ENCODE measurements around the gene FAM83B. TPM values are rescaled to one million over a fixed set of nuclear protein-coding genes. Genes with fewer than 3 reads are reported as not detected.

Gene FAM83B
- total RNA-seq, 1 donor from 2014 or later = 12.6 TPM

DNA sequence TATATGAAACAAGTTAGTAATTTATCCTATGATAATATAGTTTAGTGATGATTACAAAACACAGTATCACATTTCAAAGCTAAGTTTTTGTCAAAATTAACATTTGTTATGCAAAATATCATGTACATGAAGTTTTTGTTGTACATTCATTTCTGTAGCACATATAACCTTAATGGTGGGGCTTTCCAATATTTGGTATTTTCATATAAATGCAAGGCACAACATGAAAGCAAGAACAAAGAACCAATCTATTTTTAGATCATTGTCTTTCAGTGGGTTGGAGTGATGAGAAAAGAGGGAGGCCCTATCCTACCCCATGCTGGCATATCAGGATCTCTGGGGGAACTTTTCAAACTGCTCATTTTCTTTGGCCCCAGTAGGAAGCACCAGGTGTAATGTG, 53.4 kb downstream of the FAM83B start:
- Mint-ChIP-seq H3K27ac (no peak overlapping the region), H3K9me3 (peaks cover 5% of the 10 kb centered on the region), H3K4me1 (peaks cover 22% of the 10 kb centered on the region), H3K27me3 (ENCODE audit: low read depth) (no peaks in the 10 kb centered on the region), H3K36me3 (no peaks in the 10 kb centered on the region), H3K4me3 (no peak overlapping the region)
- no peak for DNase-seq (ENCODE audit: low spot score in 2 of 2, unreplicated experiment in 2 of 2)
- TF ChIP-seq, protein P1, sequence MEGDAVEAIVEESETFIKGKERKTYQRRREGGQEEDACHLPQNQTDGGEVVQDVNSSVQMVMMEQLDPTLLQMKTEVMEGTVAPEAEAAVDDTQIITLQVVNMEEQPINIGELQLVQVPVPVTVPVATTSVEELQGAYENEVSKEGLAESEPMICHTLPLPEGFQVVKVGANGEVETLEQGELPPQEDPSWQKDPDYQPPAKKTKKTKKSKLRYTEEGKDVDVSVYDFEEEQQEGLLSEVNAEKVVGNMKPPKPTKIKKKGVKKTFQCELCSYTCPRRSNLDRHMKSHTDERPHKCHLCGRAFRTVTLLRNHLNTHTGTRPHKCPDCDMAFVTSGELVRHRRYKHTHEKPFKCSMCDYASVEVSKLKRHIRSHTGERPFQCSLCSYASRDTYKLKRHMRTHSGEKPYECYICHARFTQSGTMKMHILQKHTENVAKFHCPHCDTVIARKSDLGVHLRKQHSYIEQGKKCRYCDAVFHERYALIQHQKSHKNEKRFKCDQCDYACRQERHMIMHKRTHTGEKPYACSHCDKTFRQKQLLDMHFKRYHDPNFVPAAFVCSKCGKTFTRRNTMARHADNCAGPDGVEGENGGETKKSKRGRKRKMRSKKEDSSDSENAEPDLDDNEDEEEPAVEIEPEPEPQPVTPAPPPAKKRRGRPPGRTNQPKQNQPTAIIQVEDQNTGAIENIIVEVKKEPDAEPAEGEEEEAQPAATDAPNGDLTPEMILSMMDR (IDR thresholded peaks at IDR 0.05; ENCODE audit: unreplicated experiment) = no peak

DNA sequence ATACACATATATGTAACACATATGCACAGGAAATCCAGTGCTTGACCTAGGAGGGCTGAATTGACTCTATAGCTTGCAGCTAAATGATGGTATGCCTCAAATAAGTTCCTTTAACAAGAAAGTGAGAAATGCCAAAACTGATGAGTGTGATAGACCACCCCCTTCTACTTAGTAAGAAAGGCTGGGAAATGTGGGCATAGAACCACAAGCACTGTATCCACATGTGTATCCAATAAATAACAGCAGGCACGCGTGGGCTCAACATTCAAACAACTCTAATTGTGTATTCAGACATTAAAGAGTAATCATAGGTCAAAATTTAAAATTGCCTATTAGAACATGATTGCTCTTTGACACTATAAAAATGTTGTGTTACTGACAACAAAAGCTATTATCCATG, 54.1 kb downstream of the FAM83B start:
- H3K27me3 Mint-ChIP-seq (ENCODE audit: low read depth) = no peaks in the 10 kb centered on the region
- no peak for DNase-seq (ENCODE audit: low spot score in 2 of 2, unreplicated experiment in 2 of 2)
- H3K36me3 Mint-ChIP-seq = no peaks in the 10 kb centered on the region
- TF ChIP-seq, protein P1 (IDR thresholded peaks at IDR 0.05; ENCODE audit: unreplicated experiment) = no peak
- peaks cover 5% of the 10 kb centered on the region for H3K9me3 Mint-ChIP-seq
- H3K4me1 Mint-ChIP-seq = peaks cover 22% of the 10 kb centered on the region
- H3K4me3 Mint-ChIP-seq = no peak overlapping the region
- H3K27ac Mint-ChIP-seq = no peak overlapping the region

GRCh38 chr6:54903884-54904283, 57.3 kb downstream of the FAM83B start:
- DNase-seq (ENCODE audit: low spot score in 2 of 2, unreplicated experiment in 2 of 2) = no peak
- Mint-ChIP-seq H3K36me3 (no peaks in the 10 kb centered on the region), H3K4me1 (peaks cover 25% of the 10 kb centered on the region), H3K4me3 (no peak overlapping the region), H3K27me3 (ENCODE audit: low read depth) (no peaks in the 10 kb centered on the region), H3K9me3 (peaks cover 5% of the 10 kb centered on the region), H3K27ac (no peak overlapping the region)
- TF ChIP-seq, protein P1 (IDR thresholded peaks at IDR 0.05; ENCODE audit: unreplicated experiment) = no peak

GRCh38 chr6:54907355-54907754, 60.8 kb downstream of the FAM83B start:
- TF ChIP-seq, protein P1 (IDR thresholded peaks at IDR 0.05; ENCODE audit: unreplicated experiment) = no peak
- H3K27ac Mint-ChIP-seq = peak overlapping the region; percentile 3
- no peaks in the 10 kb centered on the region for H3K36me3 Mint-ChIP-seq
- peaks cover 35% of the 10 kb centered on the region for H3K4me1 Mint-ChIP-seq
- no peak overlapping the region for H3K4me3 Mint-ChIP-seq
- no peak for DNase-seq (ENCODE audit: low spot score in 2 of 2, unreplicated experiment in 2 of 2)
- H3K27me3 Mint-ChIP-seq (ENCODE audit: low read depth) = no peaks in the 10 kb centered on the region
- peaks cover 2% of the 10 kb centered on the region for H3K9me3 Mint-ChIP-seq

DNA sequence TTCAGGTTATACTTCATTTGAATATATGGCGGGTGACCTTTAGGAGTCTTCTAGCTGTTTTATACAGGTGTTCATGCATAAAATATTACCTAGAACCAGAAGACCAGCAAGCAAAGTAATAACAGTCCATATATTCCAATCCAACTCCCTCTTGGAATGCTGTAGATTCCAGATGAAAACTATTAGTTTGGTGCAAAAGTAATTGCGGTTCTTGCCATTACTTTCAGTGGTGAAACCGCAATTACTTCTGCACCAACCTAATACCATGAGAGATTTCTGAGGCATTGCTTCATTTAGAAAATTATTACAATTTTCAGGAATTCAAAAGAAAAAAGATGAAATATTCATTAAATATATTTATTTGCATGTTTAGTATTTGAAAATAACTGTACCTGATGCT, 62.6 kb downstream of the FAM83B start:
- no peak for DNase-seq (ENCODE audit: low spot score in 2 of 2, unreplicated experiment in 2 of 2)
- no peak overlapping the region for H3K27ac Mint-ChIP-seq
- no peaks in the 10 kb centered on the region for H3K9me3 Mint-ChIP-seq
- no peak overlapping the region for H3K4me3 Mint-ChIP-seq
- TF ChIP-seq, protein P1 (IDR thresholded peaks at IDR 0.05; ENCODE audit: unreplicated experiment) = no peak
- H3K4me1 Mint-ChIP-seq = peaks cover 43% of the 10 kb centered on the region
- no peaks in the 10 kb centered on the region for H3K27me3 Mint-ChIP-seq (ENCODE audit: low read depth)
- no peaks in the 10 kb centered on the region for H3K36me3 Mint-ChIP-seq

GRCh38 chr6:54910431-54910884, 63.9 kb downstream of the FAM83B start:
- Mint-ChIP-seq H3K4me1 (peaks cover 43% of the 10 kb centered on the region), H3K27me3 (ENCODE audit: low read depth) (no peaks in the 10 kb centered on the region), H3K9me3 (no peaks in the 10 kb centered on the region), H3K4me3 (peak overlapping the region; percentile 14), H3K36me3 (no peaks in the 10 kb centered on the region), H3K27ac (peak overlapping the region; percentile 77)
- DNase-seq (ENCODE audit: low spot score in 2 of 2, unreplicated experiment in 2 of 2) = peak in 1 of 2 experiments; percentile 38
- TF ChIP-seq, protein P1 (IDR thresholded peaks at IDR 0.05; ENCODE audit: unreplicated experiment) = no peak

Measured in mesothelial cell of epicardium (in vitro differentiated cells).